DOHH2 (cell line): ENCODE data around the gene GJA8.
"Not testable (repeated sequence)": the region's sequence is repeated elsewhere in the genome, so short reads cannot be mapped to it uniquely, and the experiment has no call there.

ENCODE experiments used
- EZH2phosphoT487 ChIP-seq: fragments of 200-600 bp; sonication (generic); IDR thresholded peaks from 2 replicates; pipeline ENCODE4 v1.6.1; 2017; ENCODE audit warnings: borderline replicate concordance, mild to moderate bottlenecking, antibody characterized with exemption, low read length, moderate library complexity, mixed read lengths
- TF ChIP-seq, protein P1 (sequence below): fragments of 200-600 bp; sonication (generic); IDR thresholded peaks from one replicate; pipeline ENCODE4 v1.5.1; 2014; ENCODE audit warnings: antibody characterized with exemption, mild to moderate bottlenecking, low read depth, low read length; ENCODE audit not compliant: poor library complexity, severe bottlenecking

GRCh38 chr1:147935296-147935695 lies 32.7 kb downstream of the GJA8 start:
- TF ChIP-seq, protein P1, sequence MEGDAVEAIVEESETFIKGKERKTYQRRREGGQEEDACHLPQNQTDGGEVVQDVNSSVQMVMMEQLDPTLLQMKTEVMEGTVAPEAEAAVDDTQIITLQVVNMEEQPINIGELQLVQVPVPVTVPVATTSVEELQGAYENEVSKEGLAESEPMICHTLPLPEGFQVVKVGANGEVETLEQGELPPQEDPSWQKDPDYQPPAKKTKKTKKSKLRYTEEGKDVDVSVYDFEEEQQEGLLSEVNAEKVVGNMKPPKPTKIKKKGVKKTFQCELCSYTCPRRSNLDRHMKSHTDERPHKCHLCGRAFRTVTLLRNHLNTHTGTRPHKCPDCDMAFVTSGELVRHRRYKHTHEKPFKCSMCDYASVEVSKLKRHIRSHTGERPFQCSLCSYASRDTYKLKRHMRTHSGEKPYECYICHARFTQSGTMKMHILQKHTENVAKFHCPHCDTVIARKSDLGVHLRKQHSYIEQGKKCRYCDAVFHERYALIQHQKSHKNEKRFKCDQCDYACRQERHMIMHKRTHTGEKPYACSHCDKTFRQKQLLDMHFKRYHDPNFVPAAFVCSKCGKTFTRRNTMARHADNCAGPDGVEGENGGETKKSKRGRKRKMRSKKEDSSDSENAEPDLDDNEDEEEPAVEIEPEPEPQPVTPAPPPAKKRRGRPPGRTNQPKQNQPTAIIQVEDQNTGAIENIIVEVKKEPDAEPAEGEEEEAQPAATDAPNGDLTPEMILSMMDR = not testable (repeated sequence)
- not testable (repeated sequence) for TF ChIP-seq EZH2phosphoT487
